ENCODE measurements around the gene TUNAR.

The TUNAR gene
- total RNA-seq: 0 reads per million in 3 experiments

- no peak for DNase-seq
These were observed at the start of gene TUNAR for GRCh38 chr14:95876761-95877538. Gene TUNAR, plus strand, starts transcription at chr14:95876832.

GRCh38 chr14:95828649-95829265, 47.9 kb upstream of the TUNAR start:
- DNase-seq: no peak

GRCh38 chr14:95829321-95829720, 47.3 kb upstream of the TUNAR start:
- DNase-seq: no peak

- no peak for DNase-seq
These were observed 46.2 kb upstream of the TUNAR start for GRCh38 chr14:95830386-95830785.

GRCh38 chr14:95831041-95831440, 45.6 kb upstream of the TUNAR start:
- DNase-seq: no peak

GRCh38 chr14:95831468-95831867, 45.2 kb upstream of the TUNAR start:
- DNase-seq: no peak

- no peak for DNase-seq
These were observed 44.6 kb upstream of the TUNAR start for GRCh38 chr14:95832012-95832411.

- DNase-seq: no peak
These were observed 43.2 kb upstream of the TUNAR start for GRCh38 chr14:95833429-95833828.

GRCh38 chr14:95834496-95834895, 42.1 kb upstream of the TUNAR start:
- no peak for DNase-seq

- no peak for DNase-seq
These were observed 41.4 kb upstream of the TUNAR start for GRCh38 chr14:95835121-95835730.

- no peak for DNase-seq
These were observed 37.8 kb upstream of the TUNAR start for GRCh38 chr14:95838862-95839261.

GRCh38 chr14:95840094-95840700, 36.4 kb upstream of the TUNAR start:
- DNase-seq: no peak

- no peak for DNase-seq
These were observed 35.0 kb upstream of the TUNAR start for GRCh38 chr14:95841668-95842067.

- no peak for DNase-seq
These were observed 26.9 kb upstream of the TUNAR start for GRCh38 chr14:95849761-95850160.

GRCh38 chr14:95850429-95850828, 26.2 kb upstream of the TUNAR start:
- DNase-seq: no peak

- no peak for DNase-seq
These were observed 21.0 kb upstream of the TUNAR start for GRCh38 chr14:95855606-95856005.

GRCh38 chr14:95857275-95857674, 19.4 kb upstream of the TUNAR start:
- DNase-seq: no peak

GRCh38 chr14:95858893-95859292, 17.7 kb upstream of the TUNAR start:
- DNase-seq: no peak

GRCh38 chr14:95862243-95862642, 14.4 kb upstream of the TUNAR start:
- no peak for DNase-seq

GRCh38 chr14:95863295-95863694, 13.3 kb upstream of the TUNAR start:
- DNase-seq: no peak

- DNase-seq: no peak
These were observed 6.9 kb upstream of the TUNAR start for GRCh38 chr14:95869776-95870175.

GRCh38 chr14:95870772-95871171, 5.9 kb upstream of the TUNAR start:
- DNase-seq: no peak

GRCh38 chr14:95871531-95871930, 5.1 kb upstream of the TUNAR start:
- no peak for DNase-seq

- DNase-seq: no peak
These were observed 3.9 kb upstream of the TUNAR start for GRCh38 chr14:95872777-95873176.

All from central memory CD4-positive, alpha-beta T cell (primary cell).